ENCODE results near the gene CLDN14. TPM values are rescaled to one million over a fixed set of nuclear protein-coding genes. Genes with fewer than 3 reads are reported as not detected.

Gene CLDN14
- total RNA-seq, 4 donors from 2014 or later, result not detected

DNA sequence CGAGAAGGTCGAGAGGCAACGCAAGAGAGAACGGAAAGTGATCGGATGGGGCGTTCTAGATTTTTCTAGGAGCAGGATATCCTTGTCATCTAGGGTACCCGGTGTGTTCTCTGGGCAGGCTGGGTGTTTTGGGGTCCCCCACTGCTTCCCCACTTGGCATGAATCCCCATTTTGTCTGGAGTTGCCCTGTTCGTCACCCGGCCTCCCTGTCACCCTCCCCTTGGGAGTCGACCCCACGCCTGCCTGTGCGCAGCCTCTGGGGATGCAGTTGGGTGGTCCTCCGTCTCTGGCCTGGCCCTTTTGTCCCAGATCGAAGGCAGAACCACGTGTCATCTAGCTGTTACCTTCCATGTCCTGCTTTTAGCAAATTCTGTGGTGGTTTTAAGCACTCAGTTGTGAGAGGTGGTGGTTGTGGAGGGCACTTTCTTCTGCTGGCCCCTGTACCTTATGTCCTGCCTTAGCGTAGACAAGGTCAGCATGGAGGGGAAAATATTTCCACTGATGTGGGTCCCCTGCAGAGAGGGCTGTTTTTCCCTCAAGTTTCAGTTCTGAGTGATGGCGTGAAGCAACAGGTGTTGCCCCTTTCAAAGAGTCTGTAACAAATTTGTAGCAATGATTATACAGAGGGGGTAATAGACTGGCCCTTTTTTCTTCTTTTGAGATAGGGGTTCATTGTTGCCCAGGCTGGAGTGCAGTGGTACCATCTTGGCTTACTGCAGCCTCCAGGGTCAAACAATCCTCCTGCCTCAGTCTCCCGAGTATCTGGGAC lies 59.2 kb downstream of the CLDN14 start:
- Histone ChIP-seq H3K4me1 (no peaks in the 10 kb centered on the region), H3K27ac (no peak overlapping the region), H3K36me3 (no peaks in the 10 kb centered on the region), H3K27me3 (no peaks in the 10 kb centered on the region), H3K4me3 (replicated peaks in 1 of 3) (no peak overlapping the region), H3K9me3 (no peaks in the 10 kb centered on the region)
- DNase-seq, result no peak
- TF ChIP-seq POLR2A (IDR thresholded peaks at IDR 0.05), result no peak
- TF ChIP-seq, protein P1, sequence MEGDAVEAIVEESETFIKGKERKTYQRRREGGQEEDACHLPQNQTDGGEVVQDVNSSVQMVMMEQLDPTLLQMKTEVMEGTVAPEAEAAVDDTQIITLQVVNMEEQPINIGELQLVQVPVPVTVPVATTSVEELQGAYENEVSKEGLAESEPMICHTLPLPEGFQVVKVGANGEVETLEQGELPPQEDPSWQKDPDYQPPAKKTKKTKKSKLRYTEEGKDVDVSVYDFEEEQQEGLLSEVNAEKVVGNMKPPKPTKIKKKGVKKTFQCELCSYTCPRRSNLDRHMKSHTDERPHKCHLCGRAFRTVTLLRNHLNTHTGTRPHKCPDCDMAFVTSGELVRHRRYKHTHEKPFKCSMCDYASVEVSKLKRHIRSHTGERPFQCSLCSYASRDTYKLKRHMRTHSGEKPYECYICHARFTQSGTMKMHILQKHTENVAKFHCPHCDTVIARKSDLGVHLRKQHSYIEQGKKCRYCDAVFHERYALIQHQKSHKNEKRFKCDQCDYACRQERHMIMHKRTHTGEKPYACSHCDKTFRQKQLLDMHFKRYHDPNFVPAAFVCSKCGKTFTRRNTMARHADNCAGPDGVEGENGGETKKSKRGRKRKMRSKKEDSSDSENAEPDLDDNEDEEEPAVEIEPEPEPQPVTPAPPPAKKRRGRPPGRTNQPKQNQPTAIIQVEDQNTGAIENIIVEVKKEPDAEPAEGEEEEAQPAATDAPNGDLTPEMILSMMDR (IDR thresholded peaks at IDR 0.05), result no peak
- WGBS, 2 donors, result 91 to 92% methylated on average over 18 of the region's 18 CpGs
- intact Hi-C loops (cut with DNase I), result no loop called here

DNA sequence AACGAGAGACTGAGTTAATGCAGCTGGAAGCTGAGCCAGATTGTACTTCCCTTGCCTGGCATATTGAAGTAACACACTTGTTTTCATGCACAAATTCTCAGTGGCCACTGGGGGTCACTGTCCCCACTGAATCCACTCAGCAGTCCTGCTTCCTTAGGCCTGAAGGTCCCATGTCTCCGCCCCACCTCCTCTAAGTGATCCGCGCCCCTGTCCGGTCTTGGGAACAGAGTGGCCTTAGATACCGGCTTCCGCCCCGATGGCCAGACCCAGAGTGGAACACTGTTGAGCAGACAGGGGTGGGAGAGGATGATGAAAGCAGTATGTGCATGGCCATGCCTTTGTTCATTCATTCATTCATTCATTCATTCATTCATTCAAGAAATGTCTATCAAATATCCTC lies 59.9 kb downstream of the CLDN14 start:
- 12 to 30% methylated on average over 8 of the region's 8 CpGs for WGBS, 2 donors
- no peak overlapping the region for H3K4me3 ChIP-seq (replicated peaks in 1 of 3)
- intact Hi-C loops (cut with DNase I), result no loop called here
- no peaks in the 10 kb centered on the region for H3K4me1 ChIP-seq
- no peaks in the 10 kb centered on the region for H3K9me3 ChIP-seq
- no peak overlapping the region for H3K27ac ChIP-seq
- no peaks in the 10 kb centered on the region for H3K36me3 ChIP-seq
- no peak for TF ChIP-seq POLR2A (IDR thresholded peaks at IDR 0.05)
- TF ChIP-seq, protein P1 (IDR thresholded peaks at IDR 0.05), result peak in 5 of 6 experiments; percentile 56 to 80 (median 66)
- peak; percentile 77 to 80 for DNase-seq
- H3K27me3 ChIP-seq, result no peaks in the 10 kb centered on the region

DNA sequence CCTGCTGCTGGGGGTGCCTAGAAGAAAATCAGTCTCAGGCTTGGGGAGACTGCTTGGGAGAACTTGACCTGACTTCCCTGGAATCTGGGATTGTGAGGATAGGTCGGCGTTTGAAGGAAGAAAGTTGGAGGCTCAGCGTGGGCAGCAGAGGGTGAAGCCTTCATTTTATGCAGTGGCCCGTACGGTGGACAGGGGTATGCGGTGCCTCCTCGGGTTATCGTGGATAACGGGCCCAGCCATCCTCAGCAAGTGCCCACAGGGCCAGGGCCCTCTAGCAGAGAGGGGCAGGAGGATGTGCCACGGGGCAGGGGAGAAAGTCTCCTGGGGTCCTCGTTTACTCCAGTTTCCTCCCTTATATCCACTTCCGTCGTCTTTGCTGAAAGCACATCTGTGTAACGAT lies 60.7 kb downstream of the CLDN14 start:
- no peak for TF ChIP-seq POLR2A (IDR thresholded peaks at IDR 0.05)
- TF ChIP-seq, protein P1 (IDR thresholded peaks at IDR 0.05), result no peak
- no peak for DNase-seq
- Histone ChIP-seq H3K9me3 (no peaks in the 10 kb centered on the region), H3K27ac (no peak overlapping the region), H3K4me1 (no peaks in the 10 kb centered on the region), H3K36me3 (no peaks in the 10 kb centered on the region), H3K4me3 (replicated peaks in 1 of 3) (no peak overlapping the region), H3K27me3 (no peaks in the 10 kb centered on the region)
- WGBS, 2 donors, result 86 to 88% methylated on average over 14 of the region's 14 CpGs
- intact Hi-C loops (cut with DNase I), result no loop called here

DNA sequence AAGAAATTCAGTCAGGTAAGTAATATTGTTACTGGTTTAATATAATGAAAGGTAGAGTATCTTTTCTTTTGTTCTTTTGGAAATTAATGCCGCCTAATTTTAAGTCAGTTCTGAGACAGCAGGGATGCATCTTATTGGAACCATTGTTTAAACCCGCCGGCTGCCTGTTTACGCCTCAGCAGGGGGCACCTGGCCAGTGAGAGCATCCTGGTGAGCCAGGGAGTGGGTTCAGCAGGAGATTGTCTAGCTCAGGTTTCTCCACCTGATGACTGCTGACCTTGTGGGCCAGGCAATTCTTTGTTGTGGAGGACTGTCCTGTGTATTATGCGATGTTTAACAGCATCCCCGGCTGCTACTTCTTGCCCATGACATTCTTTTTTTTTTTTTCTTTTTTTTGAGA lies 64.5 kb downstream of the CLDN14 start:
- Histone ChIP-seq H3K36me3 (no peaks in the 10 kb centered on the region), H3K27ac (no peak overlapping the region), H3K9me3 (no peaks in the 10 kb centered on the region), H3K27me3 (no peaks in the 10 kb centered on the region), H3K4me3 (replicated peaks in 1 of 3) (no peak overlapping the region), H3K4me1 (no peaks in the 10 kb centered on the region)
- 83 to 85% methylated on average over 6 of the region's 6 CpGs for WGBS, 2 donors
- DNase-seq, result no peak
- intact Hi-C loops (cut with DNase I), result no loop called here
- TF ChIP-seq, protein P1 (IDR thresholded peaks at IDR 0.05), result no peak
- TF ChIP-seq POLR2A (IDR thresholded peaks at IDR 0.05), result no peak

DNA sequence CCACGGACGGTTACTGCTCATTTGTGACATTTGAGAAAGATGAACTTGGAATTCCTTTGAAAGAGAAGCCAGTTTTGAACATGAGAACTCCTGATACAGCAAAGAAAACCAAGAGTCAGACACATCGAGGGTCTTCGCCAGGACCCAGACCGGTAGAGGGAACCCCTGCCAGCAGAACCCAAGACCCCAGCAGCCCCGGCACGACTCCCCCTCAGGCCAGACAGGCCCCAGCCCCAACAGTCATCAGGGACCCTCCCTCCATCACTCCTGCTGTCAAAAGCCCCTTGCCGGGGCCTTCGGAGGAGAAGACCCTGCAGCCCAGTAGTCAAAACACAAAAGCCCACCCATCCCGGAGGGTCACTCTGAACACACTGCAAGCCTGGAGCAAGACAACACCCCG lies 67.0 kb downstream of the CLDN14 start:
- intact Hi-C loops (cut with DNase I), result no loop called here
- no peaks in the 10 kb centered on the region for H3K36me3 ChIP-seq

More for the DNA sequence above, 67.0 kb downstream of the CLDN14 start:
- Histone ChIP-seq H3K9me3 (no peaks in the 10 kb centered on the region), H3K27ac (no peak overlapping the region), H3K4me1 (no peaks in the 10 kb centered on the region), H3K27me3 (no peaks in the 10 kb centered on the region), H3K4me3 (replicated peaks in 1 of 3) (no peak overlapping the region)
- TF ChIP-seq POLR2A (IDR thresholded peaks at IDR 0.05), result no peak
- 92 to 93% methylated on average over 11 of the region's 11 CpGs for WGBS, 2 donors
- no peak for DNase-seq

Data from thyroid gland (tissue), 4 donors.